ENCODE results near the gene PKP2.

DNA sequence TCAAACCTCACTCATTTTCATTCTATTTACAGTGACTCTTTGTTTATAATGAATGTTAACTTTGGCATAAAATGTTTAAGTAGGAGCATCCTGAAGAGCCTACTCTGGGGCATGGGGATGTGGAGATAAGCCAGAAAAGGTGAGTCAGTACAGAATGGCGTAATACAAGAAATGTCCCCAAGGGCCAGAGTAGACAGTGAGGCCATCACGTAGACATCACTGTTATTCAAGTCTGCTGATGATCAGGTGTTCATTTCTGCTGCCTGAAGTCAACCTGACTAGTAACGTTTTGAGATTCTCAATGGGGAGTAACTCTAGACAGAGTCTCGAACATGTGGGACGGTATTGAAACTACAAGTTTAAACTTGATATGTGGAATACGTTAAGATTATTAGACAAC is 47.6 kb upstream of the PKP2 start:
- TF ChIP-seq POLR2A (IDR thresholded peaks at IDR 0.05) (no peak), POLR2AphosphoS5 (IDR thresholded peaks at IDR 0.05) (no peak)
- TF ChIP-seq, protein P1, sequence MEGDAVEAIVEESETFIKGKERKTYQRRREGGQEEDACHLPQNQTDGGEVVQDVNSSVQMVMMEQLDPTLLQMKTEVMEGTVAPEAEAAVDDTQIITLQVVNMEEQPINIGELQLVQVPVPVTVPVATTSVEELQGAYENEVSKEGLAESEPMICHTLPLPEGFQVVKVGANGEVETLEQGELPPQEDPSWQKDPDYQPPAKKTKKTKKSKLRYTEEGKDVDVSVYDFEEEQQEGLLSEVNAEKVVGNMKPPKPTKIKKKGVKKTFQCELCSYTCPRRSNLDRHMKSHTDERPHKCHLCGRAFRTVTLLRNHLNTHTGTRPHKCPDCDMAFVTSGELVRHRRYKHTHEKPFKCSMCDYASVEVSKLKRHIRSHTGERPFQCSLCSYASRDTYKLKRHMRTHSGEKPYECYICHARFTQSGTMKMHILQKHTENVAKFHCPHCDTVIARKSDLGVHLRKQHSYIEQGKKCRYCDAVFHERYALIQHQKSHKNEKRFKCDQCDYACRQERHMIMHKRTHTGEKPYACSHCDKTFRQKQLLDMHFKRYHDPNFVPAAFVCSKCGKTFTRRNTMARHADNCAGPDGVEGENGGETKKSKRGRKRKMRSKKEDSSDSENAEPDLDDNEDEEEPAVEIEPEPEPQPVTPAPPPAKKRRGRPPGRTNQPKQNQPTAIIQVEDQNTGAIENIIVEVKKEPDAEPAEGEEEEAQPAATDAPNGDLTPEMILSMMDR (IDR thresholded peaks at IDR 0.05): peak in 1 of 3 donors; percentile 12

Data from breast epithelium (tissue), 3 donors.